ENCODE measurements around the gene STOM. TPM values are rescaled to one million over a fixed set of nuclear protein-coding genes. Genes with fewer than 3 reads are reported as not detected.
A peak's percentile ranks its signal among the peaks of the same experiment; 100 is the strongest.
"Not testable (repeated sequence)": the region's sequence is repeated elsewhere in the genome, so short reads cannot be mapped to it uniquely, and the experiment has no call there.

The STOM gene
- total and polyA plus RNA-seq, 5 experiments from 2014 or later, result 16.0 to 193 (median 18.7) TPM

GRCh38 chr9:121299467-121300282 lies 70.4 kb downstream of the STOM start:
- peak overlapping the region; percentile 70 to 90 (median 82) for H3K4me3 Mint-ChIP-seq
- POLR2A ChIA-PET, result no interaction called here

DNA sequence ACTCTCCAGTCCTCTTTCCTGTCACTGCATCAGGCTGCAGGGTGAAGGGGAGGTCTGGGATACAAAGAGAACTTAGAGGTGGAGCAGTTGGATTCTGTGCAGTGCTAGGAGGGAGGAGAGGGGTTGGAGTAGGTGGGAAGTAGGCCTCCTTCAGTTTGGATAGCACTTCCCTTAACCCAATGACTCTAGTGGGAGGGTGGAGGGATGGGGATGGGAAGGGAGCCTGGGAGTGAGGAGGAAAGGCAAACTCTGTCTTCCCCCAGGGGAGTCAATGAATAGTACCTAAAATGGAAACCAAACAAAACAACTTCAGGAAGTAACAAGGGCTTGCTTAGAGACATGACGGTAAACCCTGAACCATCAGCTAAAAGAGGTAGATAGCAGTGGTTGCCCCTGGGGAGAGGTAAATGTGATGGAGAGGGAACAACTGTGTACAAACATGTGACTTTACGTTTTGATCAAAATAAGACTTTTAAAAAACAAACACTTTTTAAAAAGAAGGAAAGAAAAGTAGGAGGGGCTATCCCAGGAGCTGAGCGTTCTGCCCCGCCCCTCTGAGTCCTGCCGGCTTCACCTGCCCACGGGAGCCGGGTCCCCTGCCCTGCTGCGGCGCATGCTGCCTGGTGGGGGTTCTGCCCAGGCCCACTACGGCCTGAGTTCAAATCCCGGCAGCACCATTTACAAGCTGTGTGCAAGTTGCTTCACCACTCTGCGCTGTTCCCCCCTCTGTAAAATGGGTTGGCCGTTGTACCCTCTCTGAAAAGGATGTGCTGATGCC lies 71.2 kb downstream of the STOM start:
- no peak for DNase-seq
- Mint-ChIP-seq H3K9me3 (no peaks in the 10 kb centered on the region), H3K27ac (peak overlapping the region in 5 of 10 donors; percentile 46 to 82 (median 74)), H3K4me3 (peak overlapping the region; percentile 63 to 84 (median 80)), H3K27me3 (peaks cover 5 to 14% (median 8%) of the 10 kb centered on the region in 5 donors), H3K4me1 (peaks cover 7 to 22% (median 20%) of the 10 kb centered on the region in 4 donors), H3K36me3 (peaks cover 0 to 2% (median 0%) of the 10 kb centered on the region in 3 donors)
- POLR2A ChIA-PET, result interaction anchor here (0.8 kb wide), 1 partner anchor 98 kb away, joined by 3 read pairs; no protein-coding TSS in a partner anchor
- ATAC-seq, result peak in 1 of 2 donors; percentile 19

More at GRCh38 chr9:121299467-121300282, 70.4 kb downstream of the STOM start:
- Mint-ChIP-seq H3K36me3 (peaks cover 0 to 4% (median 0%) of the 10 kb centered on the region in 3 donors), H3K27me3 (peaks cover 5 to 14% (median 8%) of the 10 kb centered on the region in 5 donors), H3K9me3 (no peaks in the 10 kb centered on the region), H3K27ac (peak overlapping the region in 6 of 10 donors; percentile 0 to 72 (median 58)), H3K4me1 (peaks cover 7 to 22% (median 20%) of the 10 kb centered on the region in 4 donors)
- DNase-seq (peak in 3 of 10 donors; percentile 10 to 40 (median 19)), ATAC-seq (peak; percentile 76 to 84)

DNA sequence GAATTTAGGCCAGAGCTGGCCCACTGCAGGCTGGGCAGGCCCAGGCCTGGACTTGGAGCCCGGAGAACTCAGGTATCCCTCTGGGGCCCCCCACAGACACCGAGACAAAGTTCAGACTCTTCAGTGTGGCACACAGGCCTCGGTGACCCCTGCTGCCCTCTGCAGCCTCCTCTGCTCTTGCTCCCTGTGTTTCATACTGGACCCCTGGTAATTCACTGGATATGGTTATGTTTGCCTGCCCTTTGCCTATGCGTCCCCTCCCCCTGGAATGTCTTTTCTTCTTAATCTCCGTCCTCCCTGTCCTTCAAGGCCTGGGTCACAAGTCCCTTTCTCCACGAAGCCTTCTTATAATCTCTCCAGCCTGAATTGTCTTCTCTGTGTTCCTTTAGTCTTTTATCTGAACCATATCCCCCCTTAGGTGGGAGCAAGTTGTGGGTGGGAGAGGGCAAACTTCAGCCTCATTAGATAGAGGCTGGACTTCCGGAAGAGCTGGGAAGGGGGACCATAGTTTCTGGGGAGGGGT lies 72.0 kb downstream of the STOM start:
- Mint-ChIP-seq H3K4me3 (peak overlapping the region in 6 of 10 donors; percentile 15 to 83 (median 59)), H3K27ac (peak overlapping the region in 2 of 10 donors; percentile 2 to 82), H3K36me3 (peaks cover 0 to 2% (median 0%) of the 10 kb centered on the region in 3 donors), H3K27me3 (peaks cover 5 to 14% (median 8%) of the 10 kb centered on the region in 5 donors), H3K9me3 (no peaks in the 10 kb centered on the region), H3K4me1 (peaks cover 7 to 22% (median 20%) of the 10 kb centered on the region in 4 donors)
- POLR2A ChIA-PET, result no interaction called here
- DNase-seq (no peak), ATAC-seq (no peak)

DNA sequence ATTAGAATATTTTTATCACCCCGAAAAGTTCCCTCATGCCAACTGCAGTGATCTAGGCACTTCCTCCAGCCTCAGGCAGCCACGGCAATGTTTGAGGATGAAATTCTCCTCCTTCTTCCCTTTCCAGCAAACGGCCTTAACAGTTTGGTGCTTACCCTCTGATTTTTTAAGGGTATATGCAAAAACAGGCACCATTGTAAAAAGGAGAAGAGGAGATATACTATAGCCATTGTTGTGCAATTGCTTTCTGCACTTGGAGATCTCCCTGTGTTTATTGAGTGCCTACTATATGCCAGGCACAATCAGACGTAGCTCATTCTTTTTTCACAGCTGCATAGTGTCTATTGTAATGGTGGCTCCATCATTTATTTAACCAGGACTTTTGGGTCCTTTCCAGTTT lies 72.7 kb downstream of the STOM start:
- H3K36me3 Mint-ChIP-seq, result peaks cover 0 to under 1% (median 0%) of the 10 kb centered on the region in 3 donors
- H3K27me3 Mint-ChIP-seq, result peaks cover 5 to 14% (median 8%) of the 10 kb centered on the region in 5 donors
- no peak overlapping the region for H3K4me3 Mint-ChIP-seq
- H3K4me1 Mint-ChIP-seq, result peaks cover 7 to 22% (median 20%) of the 10 kb centered on the region in 4 donors
- POLR2A ChIA-PET, result no interaction called here
- H3K27ac Mint-ChIP-seq, result peak overlapping the region in 1 of 10 donors; percentile 51
- no peak for ATAC-seq
- no peak for DNase-seq
- H3K9me3 Mint-ChIP-seq, result no peaks in the 10 kb centered on the region

- POLR2A ChIA-PET, result no interaction called here
- Mint-ChIP-seq H3K9me3 (no peaks in the 10 kb centered on the region), H3K36me3 (no peaks in the 10 kb centered on the region), H3K27ac (no peak overlapping the region), H3K4me1 (peaks cover 7 to 22% (median 20%) of the 10 kb centered on the region in 4 donors), H3K4me3 (no peak overlapping the region), H3K27me3 (peaks cover 5 to 14% (median 8%) of the 10 kb centered on the region in 5 donors)
- ATAC-seq (no peak), DNase-seq (no peak)
These were observed 73.6 kb downstream of the STOM start for GRCh38 chr9:121296213-121297127.

DNA sequence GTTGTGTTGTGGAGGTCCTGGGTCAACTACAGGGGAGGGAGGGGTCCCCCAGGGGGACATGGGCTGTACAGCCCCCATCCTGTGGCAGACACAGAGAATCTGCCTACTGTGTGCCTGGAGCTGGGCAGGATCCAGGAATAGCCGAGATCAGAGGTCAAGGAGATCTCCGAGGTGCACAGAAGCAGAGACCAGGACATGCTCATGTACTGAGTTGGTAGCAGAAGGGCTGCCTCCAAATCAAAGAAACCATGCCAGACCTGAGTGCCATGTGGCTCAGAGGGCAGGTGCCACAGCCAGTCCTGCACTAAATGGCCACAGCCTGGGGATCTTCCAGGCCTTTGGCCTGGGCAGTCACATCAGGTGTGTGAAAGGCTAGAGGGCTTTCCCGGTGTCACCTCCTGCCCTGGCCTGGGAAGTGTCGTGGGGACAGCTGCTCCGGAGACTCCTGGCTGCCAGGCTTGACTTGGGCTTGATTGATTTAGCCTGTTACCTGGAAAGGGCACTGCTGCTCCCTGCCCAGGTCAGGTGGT lies 74.3 kb downstream of the STOM start:
- POLR2A ChIA-PET, result no interaction called here
- no peak for ATAC-seq
- H3K27ac Mint-ChIP-seq, result no peak overlapping the region
- H3K36me3 Mint-ChIP-seq, result no peaks in the 10 kb centered on the region
- H3K27me3 Mint-ChIP-seq, result peaks cover 5 to 14% (median 8%) of the 10 kb centered on the region in 5 donors
- no peaks in the 10 kb centered on the region for H3K9me3 Mint-ChIP-seq
- H3K4me1 Mint-ChIP-seq, result peaks cover 7 to 22% (median 19%) of the 10 kb centered on the region in 4 donors
- no peak for DNase-seq
- no peak overlapping the region for H3K4me3 Mint-ChIP-seq

- H3K4me3 Mint-ChIP-seq, result no peak overlapping the region
- DNase-seq (no peak), ATAC-seq (no peak)
- no peaks in the 10 kb centered on the region for H3K36me3 Mint-ChIP-seq
- H3K9me3 Mint-ChIP-seq, result no peaks in the 10 kb centered on the region
- peaks cover 1 to 9% (median 3%) of the 10 kb centered on the region in 5 donors for H3K27me3 Mint-ChIP-seq
- no peak overlapping the region for H3K27ac Mint-ChIP-seq
- H3K4me1 Mint-ChIP-seq, result peaks cover 4 to 17% (median 13%) of the 10 kb centered on the region in 4 donors
- POLR2A ChIA-PET, result no interaction called here
These were observed 75.0 kb downstream of the STOM start for GRCh38 chr9:121294866-121295661.

DNA sequence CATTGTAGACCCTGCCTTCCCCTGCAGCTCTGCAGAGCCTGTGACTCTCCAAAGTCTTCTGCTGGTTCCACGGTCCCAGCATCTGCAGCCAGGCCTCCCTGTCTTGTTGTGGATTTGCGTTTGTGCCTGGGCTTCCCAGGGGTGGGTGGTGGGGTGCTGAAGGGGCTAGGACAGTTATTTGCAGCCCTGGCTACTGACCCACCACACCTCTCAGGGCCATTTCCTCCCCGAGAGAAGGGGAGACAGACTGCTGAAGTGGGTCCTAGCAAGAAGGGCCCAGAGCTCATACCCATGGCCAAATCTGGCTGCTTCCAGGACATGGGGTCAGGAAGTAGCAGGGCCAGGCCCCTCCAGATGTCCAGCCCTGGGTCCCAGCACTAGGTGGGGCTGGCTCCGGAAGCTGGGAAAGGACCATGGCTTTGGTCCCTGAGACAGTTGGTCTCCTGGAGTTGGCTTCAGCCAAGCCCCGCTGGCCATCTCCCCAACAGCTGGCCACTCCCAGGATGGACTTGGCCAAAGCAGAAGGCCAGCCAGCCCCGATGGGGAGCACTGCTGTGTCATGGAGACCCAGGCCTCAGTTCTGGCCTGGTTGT lies 75.8 kb downstream of the STOM start:
- ATAC-seq, result no peak
- no peak overlapping the region for H3K4me3 Mint-ChIP-seq
- peaks cover 0 to 8% (median 0%) of the 10 kb centered on the region in 5 donors for H3K27me3 Mint-ChIP-seq
- POLR2A ChIA-PET, result no interaction called here
- peaks cover 3 to 19% (median 9%) of the 10 kb centered on the region in 4 donors for H3K4me1 Mint-ChIP-seq
- no peaks in the 10 kb centered on the region for H3K9me3 Mint-ChIP-seq
- H3K36me3 Mint-ChIP-seq, result no peaks in the 10 kb centered on the region
- DNase-seq, result no peak
- no peak overlapping the region for H3K27ac Mint-ChIP-seq

DNA sequence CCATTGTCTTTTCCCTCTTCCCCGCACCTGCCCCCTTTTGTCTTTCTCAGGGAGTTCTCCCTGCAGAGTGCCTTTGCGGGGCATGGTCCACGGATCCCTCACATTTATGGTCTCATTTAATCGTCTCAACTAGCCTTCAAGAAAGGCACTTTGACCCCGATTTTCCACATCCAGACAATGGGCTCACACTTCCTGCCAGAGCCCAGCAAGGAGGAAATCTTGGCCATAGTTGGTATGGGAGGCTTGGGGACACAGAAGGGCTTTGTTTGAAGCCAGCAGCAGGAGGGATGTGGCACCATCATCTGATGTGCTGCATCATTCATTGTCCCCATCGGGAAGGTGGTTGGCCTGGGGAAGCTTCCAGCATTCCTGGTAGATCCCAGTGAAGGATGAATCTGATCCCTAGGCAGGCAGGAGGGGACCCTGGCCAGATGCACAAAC lies 77.2 kb downstream of the STOM start:
- ATAC-seq (no peak), DNase-seq (no peak)
- POLR2A ChIA-PET, result no interaction called here
- Mint-ChIP-seq H3K36me3 (no peaks in the 10 kb centered on the region), H3K4me1 (peaks cover 0 to 18% (median 0%) of the 10 kb centered on the region in 4 donors), H3K27me3 (no peaks in the 10 kb centered on the region), H3K27ac (no peak overlapping the region), H3K4me3 (no peak overlapping the region), H3K9me3 (no peaks in the 10 kb centered on the region)

GRCh38 chr9:121292051-121292450 lies 78.0 kb downstream of the STOM start:
- Mint-ChIP-seq H3K27ac (no peak overlapping the region), H3K4me3 (no peak overlapping the region), H3K27me3 (no peaks in the 10 kb centered on the region), H3K4me1 (peaks cover 0 to 21% (median 0%) of the 10 kb centered on the region in 4 donors), H3K36me3 (no peaks in the 10 kb centered on the region), H3K9me3 (no peaks in the 10 kb centered on the region)
- no peak for DNase-seq
- ATAC-seq, result no peak
- POLR2A ChIA-PET, result no interaction called here

- H3K4me3 Mint-ChIP-seq, POLR2A ChIA-PET, ATAC-seq: not testable (repeated sequence)
These were observed 78.5 kb downstream of the STOM start for GRCh38 chr9:121291536-121291935.

More at GRCh38 chr9:121291536-121291935, 78.5 kb downstream of the STOM start:
- not testable (repeated sequence) for H3K27me3 Mint-ChIP-seq, DNase-seq, H3K9me3 Mint-ChIP-seq, H3K27ac Mint-ChIP-seq, H3K36me3 Mint-ChIP-seq
- peaks cover 0 to 23% (median under 1%) of the 10 kb centered on the region in 4 donors for H3K4me1 Mint-ChIP-seq
